ENCODE results near the gene SLC18A3.

The SLC18A3 gene

DNA sequence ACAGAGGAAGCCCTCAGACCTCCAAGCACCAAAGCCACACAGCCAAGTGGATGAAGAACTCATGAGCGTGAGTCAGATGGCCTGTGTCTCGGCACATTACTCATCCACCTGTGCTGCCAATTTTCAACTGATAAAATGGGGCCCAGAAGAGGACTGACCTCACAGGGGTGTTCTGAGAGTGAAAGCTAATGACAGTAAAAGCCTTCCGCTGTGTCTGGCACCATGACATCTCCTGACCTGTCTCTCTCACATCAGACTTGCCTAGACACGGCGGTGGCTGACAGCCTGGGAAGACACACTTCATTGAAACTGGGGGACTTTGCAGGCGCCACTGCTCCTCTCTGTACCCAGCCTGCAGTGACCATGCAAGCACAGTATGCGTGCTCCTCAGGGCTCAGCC lies 8.3 kb upstream of the SLC18A3 start:
- no peaks in the 10 kb centered on the region for H3K36me3 Mint-ChIP-seq
- H3K27me3 Mint-ChIP-seq: peaks cover 34% of the 10 kb centered on the region
- no peak overlapping the region for H3K27ac Mint-ChIP-seq
- no peaks in the 10 kb centered on the region for H3K9me3 Mint-ChIP-seq (ENCODE audit: low read depth)
- H3K4me1 Mint-ChIP-seq (ENCODE audit: low read depth): peaks cover 3% of the 10 kb centered on the region
- H3K4me3 Mint-ChIP-seq: no peak overlapping the region

DNA sequence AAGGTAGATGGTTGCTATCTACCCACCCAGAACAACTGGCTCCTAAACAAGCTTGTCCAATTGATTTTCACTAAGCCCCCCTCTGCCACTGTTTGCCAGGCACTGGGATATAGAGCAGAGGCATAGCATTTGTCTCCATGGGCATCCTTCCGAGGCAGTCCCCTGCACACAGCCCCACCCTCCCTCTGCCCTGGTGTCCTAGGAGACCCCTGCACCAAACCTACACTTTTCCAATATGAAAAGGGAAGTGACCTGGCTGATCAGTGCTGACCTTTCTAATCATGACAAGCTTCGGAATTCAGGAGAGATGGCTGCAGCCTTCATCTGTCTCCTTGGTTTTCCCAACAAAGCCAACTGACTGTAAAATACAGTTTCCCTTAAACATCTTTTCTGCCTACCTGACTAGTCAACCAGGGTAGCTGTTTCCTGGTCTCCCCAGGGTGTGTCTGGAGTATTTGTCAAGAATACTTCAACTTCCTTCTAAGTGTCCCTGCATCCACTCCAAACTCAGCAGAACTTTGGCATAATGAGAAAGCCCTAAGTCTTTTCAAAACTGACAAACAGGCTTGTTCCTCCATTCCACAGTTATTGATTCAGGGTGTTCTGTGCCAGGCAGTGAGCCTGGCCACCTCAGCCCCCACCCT lies 7.6 kb upstream of the SLC18A3 start:
- Mint-ChIP-seq H3K4me1 (ENCODE audit: low read depth) (peaks cover 5% of the 10 kb centered on the region), H3K27me3 (peaks cover 32% of the 10 kb centered on the region), H3K4me3 (no peak overlapping the region), H3K9me3 (ENCODE audit: low read depth) (no peaks in the 10 kb centered on the region), H3K27ac (no peak overlapping the region), H3K36me3 (no peaks in the 10 kb centered on the region)

DNA sequence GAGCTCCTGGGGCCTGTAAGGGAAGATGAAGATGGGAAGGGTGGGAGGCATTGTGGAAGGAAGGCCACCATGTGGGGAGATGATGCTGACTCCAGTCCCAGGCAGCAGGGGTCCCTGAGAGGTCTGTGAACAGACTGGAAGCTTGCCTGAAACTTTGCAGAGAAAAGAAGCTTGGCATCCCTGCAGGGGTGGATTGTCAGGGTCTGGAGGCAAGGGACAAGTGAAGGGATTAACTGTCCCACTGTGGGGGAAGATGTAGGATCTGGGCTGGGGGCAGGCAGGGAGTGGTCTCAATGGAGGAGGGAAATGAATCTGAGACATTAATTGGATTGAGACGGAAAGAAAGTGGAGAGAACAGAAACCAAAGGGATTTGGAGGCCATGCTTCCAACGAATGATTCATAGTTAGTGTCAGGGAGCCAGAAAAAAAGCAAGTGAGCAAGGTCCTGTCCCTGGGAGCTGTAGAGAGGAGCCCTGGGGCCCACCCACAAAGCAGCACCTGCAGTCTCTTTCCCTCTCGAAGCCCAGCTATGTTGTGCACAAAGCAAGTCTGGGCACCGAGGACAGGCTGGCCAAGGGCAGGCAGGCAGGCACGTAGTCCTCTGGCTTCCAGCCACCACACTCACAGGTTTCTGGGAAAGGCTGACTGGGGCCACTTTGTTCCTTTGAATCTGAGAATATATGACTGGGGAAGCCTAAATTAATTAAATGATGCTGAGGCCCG lies 4.7 kb upstream of the SLC18A3 start:
- no peaks in the 10 kb centered on the region for H3K36me3 Mint-ChIP-seq
- H3K9me3 Mint-ChIP-seq (ENCODE audit: low read depth): no peaks in the 10 kb centered on the region
- H3K4me1 Mint-ChIP-seq (ENCODE audit: low read depth): peaks cover 5% of the 10 kb centered on the region
- H3K4me3 Mint-ChIP-seq: no peak overlapping the region
- H3K27me3 Mint-ChIP-seq: peaks cover 39% of the 10 kb centered on the region
- no peak overlapping the region for H3K27ac Mint-ChIP-seq

GRCh38 chr10:49605939-49606509 lies 4.1 kb upstream of the SLC18A3 start:
- H3K4me1 Mint-ChIP-seq (ENCODE audit: low read depth): peaks cover 5% of the 10 kb centered on the region
- H3K9me3 Mint-ChIP-seq (ENCODE audit: low read depth): no peaks in the 10 kb centered on the region
- no peaks in the 10 kb centered on the region for H3K36me3 Mint-ChIP-seq
- H3K27me3 Mint-ChIP-seq: peaks cover 34% of the 10 kb centered on the region
- no peak overlapping the region for H3K4me3 Mint-ChIP-seq
- no peak overlapping the region for H3K27ac Mint-ChIP-seq

GRCh38 chr10:49606981-49607535 lies 3.1 kb upstream of the SLC18A3 start:
- Mint-ChIP-seq H3K27ac (no peak overlapping the region), H3K27me3 (peaks cover 40% of the 10 kb centered on the region)

GRCh38 chr10:49608166-49609005 lies 1.7 kb upstream of the SLC18A3 start:
- peaks cover 43% of the 10 kb centered on the region for H3K27me3 Mint-ChIP-seq
- H3K4me3 Mint-ChIP-seq: no peak overlapping the region
- H3K4me1 Mint-ChIP-seq (ENCODE audit: low read depth): peaks cover 14% of the 10 kb centered on the region
- H3K27ac Mint-ChIP-seq: no peak overlapping the region
- H3K36me3 Mint-ChIP-seq: no peaks in the 10 kb centered on the region
- no peaks in the 10 kb centered on the region for H3K9me3 Mint-ChIP-seq (ENCODE audit: low read depth)

More at GRCh38 chr10:49606981-49607535, 3.1 kb upstream of the SLC18A3 start:
- H3K36me3 Mint-ChIP-seq: no peaks in the 10 kb centered on the region
- H3K4me1 Mint-ChIP-seq (ENCODE audit: low read depth): peaks cover 7% of the 10 kb centered on the region
- H3K4me3 Mint-ChIP-seq: no peak overlapping the region
- H3K9me3 Mint-ChIP-seq (ENCODE audit: low read depth): no peaks in the 10 kb centered on the region

DNA sequence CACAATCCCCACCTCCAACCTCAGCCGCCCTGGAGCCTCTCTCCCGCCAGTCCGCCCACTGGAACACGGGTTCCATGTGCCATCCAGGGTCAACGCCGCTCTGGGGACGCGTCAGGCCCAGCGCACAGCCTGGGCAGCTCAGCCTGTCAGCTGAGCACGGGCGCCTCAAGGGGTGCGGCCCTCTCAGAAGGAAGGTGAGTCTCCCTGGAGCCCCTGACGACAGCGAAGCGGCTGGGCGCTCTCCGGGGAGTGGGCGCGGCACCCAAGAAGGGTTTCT lies 1.2 kb upstream of the SLC18A3 start:
- Mint-ChIP-seq H3K36me3 (no peaks in the 10 kb centered on the region), H3K27ac (no peak overlapping the region), H3K27me3 (peaks cover 44% of the 10 kb centered on the region), H3K4me3 (no peak overlapping the region), H3K9me3 (ENCODE audit: low read depth) (no peaks in the 10 kb centered on the region), H3K4me1 (ENCODE audit: low read depth) (peaks cover 19% of the 10 kb centered on the region)

DNA sequence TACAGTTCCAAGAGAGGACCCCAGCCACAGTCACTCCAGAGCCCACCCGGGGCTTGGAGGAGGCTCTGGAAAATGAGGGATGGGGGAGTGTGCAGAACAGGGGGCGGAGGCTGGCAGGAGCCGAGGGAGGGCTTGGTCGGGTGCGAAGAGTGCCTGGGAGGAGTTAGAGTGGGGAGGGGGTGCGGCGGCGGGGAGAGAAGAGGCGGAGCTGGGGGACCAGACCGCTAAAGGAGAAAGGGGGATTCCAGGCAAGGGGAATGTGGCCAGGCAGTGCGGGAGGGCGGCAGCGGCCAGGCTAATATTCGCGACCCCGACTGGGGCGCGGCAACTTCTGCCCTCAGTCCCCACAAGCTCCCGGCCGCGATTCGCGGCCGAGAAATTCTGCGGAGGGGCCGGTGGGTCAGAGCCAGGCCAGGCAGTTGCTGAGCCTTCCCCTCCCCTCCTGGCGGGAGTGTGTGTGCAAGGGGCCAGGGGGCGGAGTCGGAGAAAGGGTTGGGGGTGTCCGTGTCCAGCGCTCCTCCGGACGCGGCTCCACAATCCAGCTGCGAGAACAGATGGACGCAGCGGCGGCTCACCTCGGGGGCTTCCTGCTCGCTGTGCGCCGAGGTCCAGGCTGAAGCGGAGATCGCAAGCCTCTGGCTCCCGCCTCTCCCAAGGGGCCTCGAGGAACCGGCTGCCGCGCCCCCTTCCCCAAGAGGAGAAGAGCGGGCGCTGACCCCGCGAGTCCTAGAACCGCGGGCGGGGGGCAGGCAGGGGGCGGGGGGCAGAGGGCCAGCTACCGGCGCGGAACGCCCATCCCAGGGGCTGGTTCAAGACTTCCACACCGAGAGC lies 612 bp upstream of the SLC18A3 start:
- Mint-ChIP-seq H3K4me1 (ENCODE audit: low read depth) (peaks cover 19% of the 10 kb centered on the region), H3K4me3 (no peak overlapping the region), H3K36me3 (no peaks in the 10 kb centered on the region), H3K27me3 (peaks cover 39% of the 10 kb centered on the region), H3K9me3 (ENCODE audit: low read depth) (no peaks in the 10 kb centered on the region), H3K27ac (no peak overlapping the region)

- H3K4me3 Mint-ChIP-seq: no peak overlapping the region
- no peaks in the 10 kb centered on the region for H3K36me3 Mint-ChIP-seq
- peaks cover 22% of the 10 kb centered on the region for H3K4me1 Mint-ChIP-seq (ENCODE audit: low read depth)
- H3K27me3 Mint-ChIP-seq: peaks cover 38% of the 10 kb centered on the region
- no peak overlapping the region for H3K27ac Mint-ChIP-seq
- H3K9me3 Mint-ChIP-seq (ENCODE audit: low read depth): no peaks in the 10 kb centered on the region
Observed at GRCh38 chr10:49610458-49611165, 502 bp downstream of the SLC18A3 start.

GRCh38 chr10:49611166-49611815 lies 1.2 kb downstream of the SLC18A3 start:
- Mint-ChIP-seq H3K4me3 (no peak overlapping the region), H3K27ac (no peak overlapping the region), H3K36me3 (no peaks in the 10 kb centered on the region), H3K9me3 (ENCODE audit: low read depth) (no peaks in the 10 kb centered on the region), H3K27me3 (peaks cover 43% of the 10 kb centered on the region), H3K4me1 (ENCODE audit: low read depth) (peaks cover 22% of the 10 kb centered on the region)

DNA sequence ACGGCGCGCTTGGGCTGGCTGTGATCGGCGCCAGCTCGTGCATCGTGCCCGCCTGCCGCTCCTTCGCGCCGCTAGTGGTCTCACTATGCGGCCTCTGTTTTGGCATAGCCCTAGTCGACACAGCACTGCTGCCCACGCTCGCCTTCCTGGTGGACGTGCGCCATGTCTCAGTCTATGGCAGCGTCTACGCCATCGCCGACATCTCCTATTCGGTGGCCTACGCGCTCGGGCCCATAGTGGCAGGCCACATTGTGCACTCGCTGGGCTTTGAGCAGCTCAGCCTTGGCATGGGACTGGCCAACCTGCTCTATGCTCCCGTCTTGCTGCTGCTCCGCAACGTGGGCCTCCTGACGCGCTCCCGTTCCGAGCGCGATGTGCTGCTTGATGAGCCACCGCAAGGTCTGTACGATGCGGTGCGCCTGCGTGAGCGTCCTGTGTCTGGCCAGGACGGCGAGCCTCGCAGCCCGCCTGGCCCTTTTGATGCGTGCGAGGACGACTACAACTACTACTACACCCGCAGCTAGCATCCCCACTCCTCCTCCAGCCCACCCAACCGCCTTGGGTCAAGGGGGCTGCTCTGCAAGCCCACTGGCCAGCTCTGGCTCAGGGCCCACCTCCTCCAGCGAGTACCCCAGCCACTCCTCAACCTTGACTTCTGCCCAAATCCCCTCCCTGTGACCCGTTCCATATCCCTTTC lies 1.9 kb downstream of the SLC18A3 start:
- peak overlapping the region; percentile 14 for H3K4me3 Mint-ChIP-seq
- no peaks in the 10 kb centered on the region for H3K36me3 Mint-ChIP-seq
- no peaks in the 10 kb centered on the region for H3K9me3 Mint-ChIP-seq (ENCODE audit: low read depth)
- H3K27ac Mint-ChIP-seq: no peak overlapping the region
- peaks cover 45% of the 10 kb centered on the region for H3K27me3 Mint-ChIP-seq
- peaks cover 19% of the 10 kb centered on the region for H3K4me1 Mint-ChIP-seq (ENCODE audit: low read depth)

GRCh38 chr10:49612513-49613164 lies 2.5 kb downstream of the SLC18A3 start:
- Mint-ChIP-seq H3K4me1 (ENCODE audit: low read depth) (peaks cover 16% of the 10 kb centered on the region), H3K4me3 (peak overlapping the region; percentile 14), H3K27me3 (peaks cover 49% of the 10 kb centered on the region), H3K36me3 (no peaks in the 10 kb centered on the region), H3K27ac (no peak overlapping the region), H3K9me3 (ENCODE audit: low read depth) (no peaks in the 10 kb centered on the region)
